ENCODE results near the gene PRX.
"Not testable (repeated sequence)": the region's sequence is repeated elsewhere in the genome, so short reads cannot be mapped to it uniquely, and the experiment has no call there.

PRX gene

GRCh38 chr19:40441719-40442253 is 28.6 kb upstream of the PRX start:
- no peak for DNase-seq (ENCODE audit: low spot score)

- DNase-seq (ENCODE audit: low spot score): no peak
Measured at GRCh38 chr19:40438284-40438683, 25.1 kb upstream of the PRX start.

GRCh38 chr19:40433391-40434216 is 20.4 kb upstream of the PRX start:
- peak; percentile 91 for DNase-seq (ENCODE audit: low spot score)

- not testable (repeated sequence) for DNase-seq (ENCODE audit: low spot score)
Measured at GRCh38 chr19:40432760-40433159, 19.6 kb upstream of the PRX start.

GRCh38 chr19:40431698-40432097 is 18.5 kb upstream of the PRX start:
- no peak for DNase-seq (ENCODE audit: low spot score)

- not testable (repeated sequence) for DNase-seq (ENCODE audit: low spot score)
Measured at GRCh38 chr19:40430242-40430641, 17.1 kb upstream of the PRX start.

GRCh38 chr19:40428197-40428596 is 15.0 kb upstream of the PRX start:
- not testable (repeated sequence) for DNase-seq (ENCODE audit: low spot score)

- DNase-seq (ENCODE audit: low spot score): peak; percentile 99
Measured at GRCh38 chr19:40425450-40426287, 12.5 kb upstream of the PRX start, which contains the start of gene SERTAD1. Gene SERTAD1 (minus strand): TSS chr19:40425992. CDS start chr19:40423546, 2,446 bp downstream.

- DNase-seq (ENCODE audit: low spot score): peak; percentile 26
Measured at GRCh38 chr19:40424637-40425449, 11.7 kb upstream of the PRX start.

- DNase-seq (ENCODE audit: low spot score): no peak
Measured at GRCh38 chr19:40423938-40424337, 10.8 kb upstream of the PRX start.

GRCh38 chr19:40422748-40423566 is 9.8 kb upstream of the PRX start:
- DNase-seq (ENCODE audit: low spot score): no peak

- DNase-seq (ENCODE audit: low spot score): no peak
Measured at GRCh38 chr19:40421993-40422747, 9.0 kb upstream of the PRX start.

GRCh38 chr19:40420766-40421765 is 7.9 kb upstream of the PRX start:
- peak; percentile 94 for DNase-seq (ENCODE audit: low spot score)

- no peak for DNase-seq (ENCODE audit: low spot score)
Measured at GRCh38 chr19:40420451-40420765, 7.2 kb upstream of the PRX start.

GRCh38 chr19:40419780-40420179 is 6.6 kb upstream of the PRX start:
- DNase-seq (ENCODE audit: low spot score): no peak

GRCh38 chr19:40419066-40419612 is 6.0 kb upstream of the PRX start:
- DNase-seq (ENCODE audit: low spot score): no peak

GRCh38 chr19:40418040-40418439 is 4.9 kb upstream of the PRX start:
- no peak for DNase-seq (ENCODE audit: low spot score)

- no peak for DNase-seq (ENCODE audit: low spot score)
Measured at GRCh38 chr19:40417643-40417981, 4.4 kb upstream of the PRX start.
